B cell (primary cell): ENCODE measurements around the gene C22orf15.

ENCODE experiments used
- EZH2 ChIP-seq: IDR thresholded peaks from 2 replicates; pipeline ENCODE4 v1.6.1; 2012; ENCODE audit warnings: borderline replicate concordance, low read depth, mild to moderate bottlenecking, moderate library complexity, low read length; ENCODE audit not compliant: insufficient read depth, poor library complexity, severe bottlenecking
- TF ChIP-seq, protein P1 (sequence below): fragments of 200-600 bp; IDR thresholded peaks from one replicate; pipeline ENCODE4 v1.8.0; 2022; ENCODE audit warnings: antibody characterized with exemption, mild to moderate bottlenecking

DNA sequence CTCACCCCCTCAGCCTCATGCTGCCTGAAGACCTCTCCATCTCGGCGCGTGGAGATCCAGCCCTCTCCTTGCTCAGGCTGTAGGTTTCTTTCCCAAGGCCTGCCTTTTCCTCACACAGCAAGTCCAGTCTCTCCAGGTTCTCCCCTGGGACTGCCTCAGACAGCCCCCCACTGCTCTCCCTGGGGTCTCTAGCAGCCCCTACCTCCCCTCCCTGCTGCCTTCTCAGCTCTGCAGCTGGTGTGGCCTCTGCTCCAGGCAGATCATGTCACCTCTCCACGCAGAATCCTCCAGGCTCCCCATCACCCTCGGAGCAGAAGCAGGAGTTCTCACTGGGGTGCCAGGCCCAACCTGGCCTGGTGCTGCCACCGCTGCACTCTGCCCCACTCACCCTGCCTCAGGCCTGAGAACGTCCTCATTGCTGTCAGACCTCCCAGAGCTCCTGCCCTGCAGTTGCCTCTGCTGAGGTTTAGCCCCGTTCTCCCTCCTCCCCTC is 39.1 kb downstream of the C22orf15 start:
- TF ChIP-seq, protein P1, sequence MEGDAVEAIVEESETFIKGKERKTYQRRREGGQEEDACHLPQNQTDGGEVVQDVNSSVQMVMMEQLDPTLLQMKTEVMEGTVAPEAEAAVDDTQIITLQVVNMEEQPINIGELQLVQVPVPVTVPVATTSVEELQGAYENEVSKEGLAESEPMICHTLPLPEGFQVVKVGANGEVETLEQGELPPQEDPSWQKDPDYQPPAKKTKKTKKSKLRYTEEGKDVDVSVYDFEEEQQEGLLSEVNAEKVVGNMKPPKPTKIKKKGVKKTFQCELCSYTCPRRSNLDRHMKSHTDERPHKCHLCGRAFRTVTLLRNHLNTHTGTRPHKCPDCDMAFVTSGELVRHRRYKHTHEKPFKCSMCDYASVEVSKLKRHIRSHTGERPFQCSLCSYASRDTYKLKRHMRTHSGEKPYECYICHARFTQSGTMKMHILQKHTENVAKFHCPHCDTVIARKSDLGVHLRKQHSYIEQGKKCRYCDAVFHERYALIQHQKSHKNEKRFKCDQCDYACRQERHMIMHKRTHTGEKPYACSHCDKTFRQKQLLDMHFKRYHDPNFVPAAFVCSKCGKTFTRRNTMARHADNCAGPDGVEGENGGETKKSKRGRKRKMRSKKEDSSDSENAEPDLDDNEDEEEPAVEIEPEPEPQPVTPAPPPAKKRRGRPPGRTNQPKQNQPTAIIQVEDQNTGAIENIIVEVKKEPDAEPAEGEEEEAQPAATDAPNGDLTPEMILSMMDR: no peak
- TF ChIP-seq EZH2: no peak
